Neural progenitor cell (in vitro differentiated cells): ENCODE results near the gene MSGN1. TPM values are rescaled to one million over a fixed set of nuclear protein-coding genes. Genes with fewer than 3 reads are reported as not detected.

Experiments used
- DNase-seq: peaks from one replicate; pipeline ENCODE4 v3.0.0-alpha.2; 2016; ENCODE audit warnings: low spot score
- H2AFZ ChIP-seq: fragments of 200-600 bp; sonication (generic); replicated peaks from 2 replicates; pipeline ENCODE4 v1.6.1; 2016; ENCODE audit warnings: antibody characterized with exemption
- H3F3A ChIP-seq: fragments of 200-600 bp; sonication (generic); 2 replicates; pipeline ENCODE4 v1.6.1; 2016; ENCODE audit warnings: antibody characterized with exemption, low read depth
- H3K27ac ChIP-seq: fragments of 200-600 bp; sonication (generic); 2 replicates; pipeline ENCODE4 v1.5.1; 2016; ENCODE audit warnings: mild to moderate bottlenecking
- H3K27me3 ChIP-seq: fragments of 200-600 bp; sonication (generic); 2 replicates; pipeline ENCODE4 v1.6.1; 2016; ENCODE audit warnings: mild to moderate bottlenecking, moderate library complexity
- H3K36me3 ChIP-seq: fragments of 200-600 bp; sonication (generic); 2 replicates; pipeline ENCODE4 v1.5.1; 2016
- H3K4me1 ChIP-seq: fragments of 200-600 bp; sonication (generic); 2 replicates; pipeline ENCODE4 v1.6.1; 2016; ENCODE audit warnings: mixed run types
- H3K4me2 ChIP-seq: fragments of 200-600 bp; sonication (generic); 2 replicates; pipeline ENCODE4 v1.6.1; 2016
- H3K4me3 ChIP-seq: fragments of 200-600 bp; sonication (generic); 2 replicates; pipeline ENCODE4 v1.5.1; 2016
- H3K79me2 ChIP-seq: fragments of 200-600 bp; sonication (generic); 2 replicates; pipeline ENCODE4 v1.6.1; 2016; ENCODE audit warnings: low read depth
- H3K9ac ChIP-seq: fragments of 200-600 bp; sonication (generic); 2 replicates; pipeline ENCODE4 v1.6.1; 2016
- H3K9me3 ChIP-seq: fragments of 200-600 bp; sonication (generic); 2 replicates; pipeline ENCODE4 v1.5.1; 2016; ENCODE audit warnings: low read depth
- H4K20me1 ChIP-seq: fragments of 200-600 bp; sonication (generic); 2 replicates; pipeline ENCODE4 v1.6.1; 2016; ENCODE audit warnings: low read depth
- H3K27ac Mint-ChIP-seq: 3 replicates; pipeline ENCODE4 v1.8.0; 2021; ENCODE audit warnings: mixed read lengths
- H3K27me3 Mint-ChIP-seq: 2 replicates; pipeline ENCODE4 v1.8.0; 2022; ENCODE audit warnings: low read depth, mild to moderate bottlenecking, inconsistent platforms, moderate library complexity, mixed read lengths; ENCODE audit not compliant: insufficient read depth
- H3K36me3 Mint-ChIP-seq: 3 replicates; pipeline ENCODE4 v1.8.0; 2021; ENCODE audit warnings: mixed read lengths
- H3K4me1 Mint-ChIP-seq: 3 replicates; pipeline ENCODE4 v1.8.0; 2021; ENCODE audit warnings: mixed read lengths
- H3K4me3 Mint-ChIP-seq: 3 replicates; pipeline ENCODE4 v1.8.0; 2021; ENCODE audit warnings: mild to moderate bottlenecking, moderate library complexity, mixed read lengths
- H3K9me3 Mint-ChIP-seq: 3 replicates; pipeline ENCODE4 v1.8.0; 2020; ENCODE audit warnings: mixed read lengths
- EZH2 ChIP-seq: fragments of 200-600 bp; sonication (generic); IDR thresholded peaks from 2 replicates; pipeline ENCODE4 v1.6.1; 2017; ENCODE audit warnings: antibody characterized with exemption, mild to moderate bottlenecking, moderate library complexity
- EZH2phosphoT487 ChIP-seq: fragments of 200-600 bp; sonication (generic); IDR thresholded peaks from 2 replicates; pipeline ENCODE4 v1.6.1; 2017; ENCODE audit warnings: antibody characterized with exemption
- total RNA-seq: library from RNA; depleted of rRNA; stranded (reverse); fragments of >200 nt; gene quantifications from 2 replicates; pipeline ENCODE4 v1.2.3, GENCODE V29; 2015; ENCODE audit warnings: low replicate concordance
- TF ChIP-seq, protein P1 (sequence below): fragments of 200-600 bp; sonication (generic); IDR thresholded peaks from 2 replicates; pipeline ENCODE4 v1.5.1; 2017; ENCODE audit warnings: antibody characterized with exemption, mild to moderate bottlenecking

The MSGN1 gene
- total RNA-seq, 1 donor from 2014 or later: not detected

DNA sequence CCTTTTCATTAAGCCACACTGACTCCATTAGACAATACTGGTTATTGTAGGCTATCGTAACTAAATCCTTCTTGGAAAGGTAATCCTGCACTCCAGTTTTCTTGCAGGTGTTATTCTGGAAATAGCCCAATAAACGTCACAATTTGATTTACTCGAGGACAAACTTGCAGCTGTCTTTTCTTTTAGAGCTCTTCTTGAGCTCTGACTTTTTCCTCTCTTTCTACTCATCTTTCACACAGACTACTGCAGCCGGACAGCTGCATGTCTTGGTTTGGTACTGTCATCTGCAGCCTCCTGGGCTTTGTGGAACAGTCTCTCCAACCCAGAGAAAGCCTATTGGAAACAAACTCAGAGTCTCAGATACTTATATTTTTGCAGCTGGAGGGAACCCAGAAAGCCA is 23.0 kb upstream of the MSGN1 start:
- Histone ChIP-seq H3K9ac (no peak overlapping the region), H3K36me3 (no peaks in the 10 kb centered on the region), H3K4me3 (no peak overlapping the region), H3K9me3 (no peaks in the 10 kb centered on the region), H2AFZ (no peak overlapping the region), H3K4me2 (no peak overlapping the region), H4K20me1 (no peaks in the 10 kb centered on the region), H3K79me2 (no peaks in the 10 kb centered on the region), H3K27me3 (no peaks in the 10 kb centered on the region), H3F3A (no peaks in the 10 kb centered on the region), H3K4me1 (no peaks in the 10 kb centered on the region), H3K27ac (no peak overlapping the region)
- Mint-ChIP-seq H3K4me1 (peaks cover 17% of the 10 kb centered on the region), H3K4me3 (no peak overlapping the region), H3K27ac (no peak overlapping the region), H3K36me3 (no peaks in the 10 kb centered on the region), H3K27me3 (peaks cover 2% of the 10 kb centered on the region), H3K9me3 (no peaks in the 10 kb centered on the region)
- TF ChIP-seq, protein P1, sequence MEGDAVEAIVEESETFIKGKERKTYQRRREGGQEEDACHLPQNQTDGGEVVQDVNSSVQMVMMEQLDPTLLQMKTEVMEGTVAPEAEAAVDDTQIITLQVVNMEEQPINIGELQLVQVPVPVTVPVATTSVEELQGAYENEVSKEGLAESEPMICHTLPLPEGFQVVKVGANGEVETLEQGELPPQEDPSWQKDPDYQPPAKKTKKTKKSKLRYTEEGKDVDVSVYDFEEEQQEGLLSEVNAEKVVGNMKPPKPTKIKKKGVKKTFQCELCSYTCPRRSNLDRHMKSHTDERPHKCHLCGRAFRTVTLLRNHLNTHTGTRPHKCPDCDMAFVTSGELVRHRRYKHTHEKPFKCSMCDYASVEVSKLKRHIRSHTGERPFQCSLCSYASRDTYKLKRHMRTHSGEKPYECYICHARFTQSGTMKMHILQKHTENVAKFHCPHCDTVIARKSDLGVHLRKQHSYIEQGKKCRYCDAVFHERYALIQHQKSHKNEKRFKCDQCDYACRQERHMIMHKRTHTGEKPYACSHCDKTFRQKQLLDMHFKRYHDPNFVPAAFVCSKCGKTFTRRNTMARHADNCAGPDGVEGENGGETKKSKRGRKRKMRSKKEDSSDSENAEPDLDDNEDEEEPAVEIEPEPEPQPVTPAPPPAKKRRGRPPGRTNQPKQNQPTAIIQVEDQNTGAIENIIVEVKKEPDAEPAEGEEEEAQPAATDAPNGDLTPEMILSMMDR: no peak
- TF ChIP-seq EZH2phosphoT487 (no peak), EZH2 (no peak)
- DNase-seq: no peak

DNA sequence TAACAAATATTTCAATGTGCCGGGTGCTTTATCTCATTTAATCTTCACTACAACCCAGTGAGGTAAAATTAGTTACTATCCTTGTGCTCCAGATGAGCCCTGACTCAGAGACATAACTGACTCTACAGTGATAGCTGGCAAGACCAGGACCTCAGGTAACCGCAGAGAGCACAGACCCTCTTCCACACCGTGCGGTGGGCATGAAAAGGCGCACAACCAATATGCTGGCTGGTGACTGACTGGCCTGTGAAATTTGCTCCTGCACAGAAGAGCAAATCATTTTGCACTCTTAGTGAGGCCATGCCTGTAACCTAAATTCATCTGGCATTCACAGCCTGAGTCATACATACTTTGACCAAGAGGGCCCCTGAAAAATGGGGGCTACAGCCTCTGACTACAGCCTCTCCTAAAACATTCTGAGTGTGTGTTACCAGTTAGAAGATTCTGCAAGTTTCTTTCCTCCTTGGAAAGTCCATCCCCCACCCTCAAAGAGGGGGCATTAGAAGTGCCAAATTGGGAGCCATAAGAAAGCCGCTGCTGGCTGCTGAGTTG is 22.4 kb upstream of the MSGN1 start:
- Histone ChIP-seq H4K20me1 (no peaks in the 10 kb centered on the region), H3K9me3 (no peaks in the 10 kb centered on the region), H3K27me3 (no peaks in the 10 kb centered on the region), H3K9ac (no peak overlapping the region), H3K4me1 (no peaks in the 10 kb centered on the region), H3K4me3 (no peak overlapping the region), H3K36me3 (no peaks in the 10 kb centered on the region), H3K79me2 (no peaks in the 10 kb centered on the region), H3K27ac (no peak overlapping the region), H2AFZ (no peak overlapping the region), H3K4me2 (no peak overlapping the region), H3F3A (no peaks in the 10 kb centered on the region)
- Mint-ChIP-seq H3K27ac (no peak overlapping the region), H3K4me3 (no peak overlapping the region), H3K4me1 (peaks cover 14% of the 10 kb centered on the region), H3K36me3 (no peaks in the 10 kb centered on the region), H3K27me3 (peaks cover 2% of the 10 kb centered on the region), H3K9me3 (no peaks in the 10 kb centered on the region)
- TF ChIP-seq EZH2: no peak
- TF ChIP-seq EZH2phosphoT487: no peak
- TF ChIP-seq, protein P1: no peak
- DNase-seq: no peak

DNA sequence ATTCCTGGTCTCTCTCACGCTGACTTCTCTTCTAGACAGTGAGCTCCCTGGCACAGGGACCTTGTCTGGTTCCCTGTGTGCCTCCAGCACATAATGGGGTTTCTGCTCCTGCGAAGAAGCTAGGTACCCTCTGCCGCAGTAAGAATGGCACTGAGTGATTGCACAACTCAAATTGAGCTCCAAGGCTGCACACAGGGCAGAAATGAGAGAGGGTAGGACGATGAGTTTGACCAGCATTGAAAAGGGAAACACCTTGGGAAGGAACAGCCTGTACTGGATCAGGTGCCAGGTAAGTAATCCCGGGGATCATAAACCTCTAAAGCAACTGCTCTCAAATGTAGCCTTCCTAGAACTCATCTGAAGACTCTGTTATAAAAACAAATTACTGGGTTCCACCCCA is 21.0 kb upstream of the MSGN1 start:
- Mint-ChIP-seq H3K4me1 (peaks cover 28% of the 10 kb centered on the region), H3K27me3 (peaks cover 6% of the 10 kb centered on the region), H3K9me3 (no peaks in the 10 kb centered on the region), H3K36me3 (no peaks in the 10 kb centered on the region), H3K27ac (no peak overlapping the region), H3K4me3 (no peak overlapping the region)
- no peaks in the 10 kb centered on the region for H3K9me3 ChIP-seq
- no peak for DNase-seq
- no peaks in the 10 kb centered on the region for H3K79me2 ChIP-seq
- TF ChIP-seq EZH2: no peak
- no peak for TF ChIP-seq EZH2phosphoT487
- TF ChIP-seq, protein P1: no peak
- H2AFZ ChIP-seq: no peak overlapping the region
- no peak overlapping the region for H3K4me2 ChIP-seq
- H3K36me3 ChIP-seq: no peaks in the 10 kb centered on the region
- peaks cover 6% of the 10 kb centered on the region for H3K4me1 ChIP-seq
- H4K20me1 ChIP-seq: no peaks in the 10 kb centered on the region
- no peaks in the 10 kb centered on the region for H3K27me3 ChIP-seq
- H3K27ac ChIP-seq: no peak overlapping the region
- no peaks in the 10 kb centered on the region for H3F3A ChIP-seq
- no peak overlapping the region for H3K9ac ChIP-seq
- no peak overlapping the region for H3K4me3 ChIP-seq
